ENCODE data around the gene TRIP10. TPM values are rescaled to one million over a fixed set of nuclear protein-coding genes. Genes with fewer than 3 reads are reported as not detected.

Gene TRIP10
- polyA plus RNA-seq, 3 donors = 1.5 to 2.4 (median 1.9) TPM

GRCh38 chr19:6707011-6707657, 32.3 kb upstream of the TRIP10 start:
- intact Hi-C loops (cut with micrococcal nuclease) = loop anchor here in 1 of 2 donors (10.0 kb wide), 1 partner anchor 62 kb away; no protein-coding TSS in a partner anchor
- H3K27me3 ChIP-seq (ENCODE audit: control insufficient read depth in 2 of 2, insufficient read depth in 2 of 2, low read length in 2 of 2) = peaks cover 3 to 28% of the 10 kb centered on the region in 2 donors
- H3K27ac ChIP-seq (ENCODE audit: low read depth in 1 of 2, low read length in 2 of 2) = no peak overlapping the region
- 91% methylated on average over 30 of the region's 44 CpGs for WGBS (ENCODE audit: insufficient coverage)
- no peak for TF ChIP-seq CTCF (IDR thresholded peaks at IDR 0.05)
- DNase-seq = no peak
- no peaks in the 10 kb centered on the region for H3K4me1 ChIP-seq (ENCODE audit: control insufficient read depth in 1 of 2, insufficient read depth in 2 of 2, low read length in 2 of 2)
- H4K20me1 ChIP-seq (ENCODE audit: insufficient read depth, low read length) = no peaks in the 10 kb centered on the region
- no peaks in the 10 kb centered on the region for H3K36me3 Mint-ChIP-seq
- H3K9me3 ChIP-seq (replicated peaks in 1 of 2; ENCODE audit: control insufficient read depth in 1 of 2, insufficient read depth in 1 of 2, low read length in 2 of 2) = no peaks in the 10 kb centered on the region
- H3K9me3 Mint-ChIP-seq = peaks cover 0 to 12% (median 0%) of the 10 kb centered on the region in 7 donors
- H3K9ac ChIP-seq (ENCODE audit: insufficient read depth, low read length, poor library complexity, severe bottlenecking) = no peak overlapping the region
- no peaks in the 10 kb centered on the region for H3K36me3 ChIP-seq (replicated peaks in 1 of 2; ENCODE audit: control insufficient read depth in 1 of 2, insufficient read depth in 2 of 2, low read length in 2 of 2)
- H3K27ac Mint-ChIP-seq = no peak overlapping the region
- no peak overlapping the region for H3K4me3 ChIP-seq (replicated peaks in 1 of 3; ENCODE audit: low read depth in 2 of 3, low read length in 3 of 3)
- no peak overlapping the region for H3K4me3 Mint-ChIP-seq
- H3K4me2 ChIP-seq (replicated peaks; ENCODE audit: extremely low read depth, low read length, poor library complexity, severe bottlenecking) = no peak overlapping the region
- H3K4me1 Mint-ChIP-seq = peaks cover 9% of the 10 kb centered on the region
- H2AFZ ChIP-seq (ENCODE audit: insufficient read depth, low read depth, low read length, poor library complexity, severe bottlenecking) = no peak overlapping the region
- no peaks in the 10 kb centered on the region for H3K79me2 ChIP-seq (ENCODE audit: insufficient read depth, low read length)
- peaks cover 42 to 58% (median 47%) of the 10 kb centered on the region in 3 donors for H3K27me3 Mint-ChIP-seq (ENCODE audit: low read depth in 3 of 3)

- no peak overlapping the region for H3K4me2 ChIP-seq (replicated peaks; ENCODE audit: extremely low read depth, low read length, poor library complexity, severe bottlenecking)
- WGBS (ENCODE audit: insufficient coverage) = 93% methylated on average over 12 of the region's 16 CpGs
- H4K20me1 ChIP-seq (ENCODE audit: insufficient read depth, low read length) = no peaks in the 10 kb centered on the region
- Mint-ChIP-seq H3K27ac (no peak overlapping the region), H3K36me3 (no peaks in the 10 kb centered on the region), H3K4me3 (no peak overlapping the region), H3K4me1 (peaks cover 9% of the 10 kb centered on the region), H3K9me3 (peaks cover 0 to 12% (median 0%) of the 10 kb centered on the region in 7 donors), H3K27me3 (ENCODE audit: low read depth in 3 of 3) (peaks cover 43 to 62% (median 48%) of the 10 kb centered on the region in 3 donors)
- TF ChIP-seq CTCF (IDR thresholded peaks at IDR 0.05) = no peak
- H3K4me3 ChIP-seq (replicated peaks in 1 of 3; ENCODE audit: low read depth in 2 of 3, low read length in 3 of 3) = no peak overlapping the region
- H3K9ac ChIP-seq (ENCODE audit: insufficient read depth, low read length, poor library complexity, severe bottlenecking) = no peak overlapping the region
- H3K4me1 ChIP-seq (ENCODE audit: control insufficient read depth in 1 of 2, insufficient read depth in 2 of 2, low read length in 2 of 2) = no peaks in the 10 kb centered on the region
- intact Hi-C loops (cut with micrococcal nuclease) = loop anchor here in 1 of 2 donors (10.0 kb wide), 1 partner anchor 63 kb away; no protein-coding TSS in a partner anchor
- H3K9me3 ChIP-seq (replicated peaks in 1 of 2; ENCODE audit: control insufficient read depth in 1 of 2, insufficient read depth in 1 of 2, low read length in 2 of 2) = no peaks in the 10 kb centered on the region
- no peak overlapping the region for H2AFZ ChIP-seq (ENCODE audit: insufficient read depth, low read depth, low read length, poor library complexity, severe bottlenecking)
- no peaks in the 10 kb centered on the region for H3K36me3 ChIP-seq (replicated peaks in 1 of 2; ENCODE audit: control insufficient read depth in 1 of 2, insufficient read depth in 2 of 2, low read length in 2 of 2)
- no peak overlapping the region for H3K27ac ChIP-seq (ENCODE audit: low read depth in 1 of 2, low read length in 2 of 2)
- H3K27me3 ChIP-seq (ENCODE audit: control insufficient read depth in 2 of 2, insufficient read depth in 2 of 2, low read length in 2 of 2) = peaks cover 3 to 28% of the 10 kb centered on the region in 2 donors
- no peaks in the 10 kb centered on the region for H3K79me2 ChIP-seq (ENCODE audit: insufficient read depth, low read length)
- DNase-seq = no peak
Measured at GRCh38 chr19:6707658-6708018, 31.8 kb upstream of the TRIP10 start.
